GM10266 (cell line): Measurements from ENCODE around the gene ACTA2.

Experiments
- DNase-seq: peaks from one replicate; pipeline ENCODE4 v3.0.0; 2012; ENCODE audit errors: extremely low spot score
- TF ChIP-seq, protein P1 (sequence below): IDR thresholded peaks from 2 replicates; pipeline ENCODE4 v1.5.1; 2012; ENCODE audit warnings: mild to moderate bottlenecking, low read depth; ENCODE audit not compliant: control insufficient read depth, insufficient read depth; ENCODE audit errors: missing control alignments

Gene ACTA2

DNA sequence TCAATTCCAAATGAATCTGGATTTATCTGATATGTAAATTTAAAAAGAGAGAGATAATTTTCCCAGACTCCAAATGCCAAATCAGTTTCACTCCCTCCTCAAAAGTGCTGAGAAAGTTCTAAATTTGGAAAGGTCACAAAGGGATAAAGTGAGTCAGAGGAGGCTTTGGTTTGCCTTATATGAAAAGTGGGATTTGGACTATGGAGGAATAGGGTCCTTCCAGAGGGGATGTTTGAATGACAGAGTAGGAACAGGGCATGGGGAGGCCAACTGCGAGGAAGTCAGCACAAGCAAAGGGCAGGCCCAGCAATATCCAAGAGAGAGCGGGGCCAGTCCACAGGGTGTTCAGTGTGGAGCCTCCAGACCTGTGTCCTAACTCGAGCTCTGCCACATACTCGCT lies 28.2 kb upstream of the ACTA2 start:
- DNase-seq: no peak
- TF ChIP-seq, protein P1, sequence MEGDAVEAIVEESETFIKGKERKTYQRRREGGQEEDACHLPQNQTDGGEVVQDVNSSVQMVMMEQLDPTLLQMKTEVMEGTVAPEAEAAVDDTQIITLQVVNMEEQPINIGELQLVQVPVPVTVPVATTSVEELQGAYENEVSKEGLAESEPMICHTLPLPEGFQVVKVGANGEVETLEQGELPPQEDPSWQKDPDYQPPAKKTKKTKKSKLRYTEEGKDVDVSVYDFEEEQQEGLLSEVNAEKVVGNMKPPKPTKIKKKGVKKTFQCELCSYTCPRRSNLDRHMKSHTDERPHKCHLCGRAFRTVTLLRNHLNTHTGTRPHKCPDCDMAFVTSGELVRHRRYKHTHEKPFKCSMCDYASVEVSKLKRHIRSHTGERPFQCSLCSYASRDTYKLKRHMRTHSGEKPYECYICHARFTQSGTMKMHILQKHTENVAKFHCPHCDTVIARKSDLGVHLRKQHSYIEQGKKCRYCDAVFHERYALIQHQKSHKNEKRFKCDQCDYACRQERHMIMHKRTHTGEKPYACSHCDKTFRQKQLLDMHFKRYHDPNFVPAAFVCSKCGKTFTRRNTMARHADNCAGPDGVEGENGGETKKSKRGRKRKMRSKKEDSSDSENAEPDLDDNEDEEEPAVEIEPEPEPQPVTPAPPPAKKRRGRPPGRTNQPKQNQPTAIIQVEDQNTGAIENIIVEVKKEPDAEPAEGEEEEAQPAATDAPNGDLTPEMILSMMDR: no peak

DNA sequence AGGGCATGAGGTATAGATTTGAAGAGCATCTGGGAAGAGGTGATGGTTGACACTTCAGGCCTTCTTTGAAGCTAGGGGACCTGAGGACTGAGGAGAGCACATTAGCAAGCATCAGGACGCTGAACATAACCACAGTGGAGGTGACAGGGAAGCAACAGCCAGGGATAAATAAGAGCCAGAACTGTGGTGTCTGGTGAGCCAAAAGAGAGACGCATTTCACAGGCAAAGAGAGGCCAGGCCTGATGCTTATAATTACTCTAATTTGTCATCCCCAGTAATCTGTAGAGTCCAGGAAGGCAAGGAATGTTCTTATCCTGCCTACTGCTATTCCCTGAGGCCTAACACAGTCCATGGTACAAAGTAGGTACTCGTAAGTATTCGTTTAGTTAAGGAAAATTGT lies 27.7 kb upstream of the ACTA2 start:
- TF ChIP-seq, protein P1: no peak
- DNase-seq: no peak

- DNase-seq: no peak
- TF ChIP-seq, protein P1: no peak
These were observed 27.0 kb upstream of the ACTA2 start for GRCh38 chr10:88979603-88980002.

DNA sequence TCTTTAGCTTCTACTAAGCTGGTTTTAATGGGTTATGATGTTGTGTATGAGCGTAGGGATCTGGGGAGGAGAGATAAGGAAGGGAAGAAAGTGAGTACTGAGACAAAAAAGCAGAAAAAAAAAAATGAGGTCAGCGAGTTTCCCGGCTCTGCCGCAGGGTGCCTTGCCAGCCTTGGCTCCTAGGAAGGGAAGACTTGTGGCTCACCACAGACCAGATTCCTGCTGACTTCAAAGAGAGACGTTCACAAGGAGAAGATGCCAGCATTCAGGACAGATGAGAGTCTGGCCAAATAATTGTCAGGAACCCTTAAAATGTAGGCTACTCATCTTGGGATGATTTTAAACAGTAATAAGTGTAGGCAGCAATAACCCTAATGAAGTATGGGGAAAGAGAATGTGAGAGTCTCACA lies 26.6 kb upstream of the ACTA2 start:
- no peak for DNase-seq
- TF ChIP-seq, protein P1: no peak

DNA sequence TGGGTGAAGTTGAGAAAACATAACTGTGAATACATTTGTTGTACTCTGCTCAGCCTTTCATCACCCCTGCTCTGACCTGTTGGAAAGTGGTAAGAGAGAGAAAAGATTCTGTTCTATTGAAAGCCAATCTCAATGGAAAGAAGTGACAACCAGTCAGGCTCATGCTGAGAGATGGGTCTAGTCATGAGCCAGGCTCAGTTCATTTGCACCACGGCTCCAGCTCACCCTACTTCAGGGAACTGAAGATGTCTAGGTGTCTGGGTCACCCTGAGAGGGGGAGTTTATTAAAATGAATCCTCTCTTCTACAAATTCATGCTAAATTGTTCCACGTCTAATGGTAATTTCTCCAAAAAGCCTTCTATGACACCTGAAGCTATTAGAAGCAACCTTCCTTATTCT lies 25.9 kb upstream of the ACTA2 start:
- TF ChIP-seq, protein P1: no peak
- no peak for DNase-seq

- TF ChIP-seq, protein P1: no peak
- DNase-seq: no peak
These were observed 22.8 kb upstream of the ACTA2 start for GRCh38 chr10:88975377-88975720.

DNA sequence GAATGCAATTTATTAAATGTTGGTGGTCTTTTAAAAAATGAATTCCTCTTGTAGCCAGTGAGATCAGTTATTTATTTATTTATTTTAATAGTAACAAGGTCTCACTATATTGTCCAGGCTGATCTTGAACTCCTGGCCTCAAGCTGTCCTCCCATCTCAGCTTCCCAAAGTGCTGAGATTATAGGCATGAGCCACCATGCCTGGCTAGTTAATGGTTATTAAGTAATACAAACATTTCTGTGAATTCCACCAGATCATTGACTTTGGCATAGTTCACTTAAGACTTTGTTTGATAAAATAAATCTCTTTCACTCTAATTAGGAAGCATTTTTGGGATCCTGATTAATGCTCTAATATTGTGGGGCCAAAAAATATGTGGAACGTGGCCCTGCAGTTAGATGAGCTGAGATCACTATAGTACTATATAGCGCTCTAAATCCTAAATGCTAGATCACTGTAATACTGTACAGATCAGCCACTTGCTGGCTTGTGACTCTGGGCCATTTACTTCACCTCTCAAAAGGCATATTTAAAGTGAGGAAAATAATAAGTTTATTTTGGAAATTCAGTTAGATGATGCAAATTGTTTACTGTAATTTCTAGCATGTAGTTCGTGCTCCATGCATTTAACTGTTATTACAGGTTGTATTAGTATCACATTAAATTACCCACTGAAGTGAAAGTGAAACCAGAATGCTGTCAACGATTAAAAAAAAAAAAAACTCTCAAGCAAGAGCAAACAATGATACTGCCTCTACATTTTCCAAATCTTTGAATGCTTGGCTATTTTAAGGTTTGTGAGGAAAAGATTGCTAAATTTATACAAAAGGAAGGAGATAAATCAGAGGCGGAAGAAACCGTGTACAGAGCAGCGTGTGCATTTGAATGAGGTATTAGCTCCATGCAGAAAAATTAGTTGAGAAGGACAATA lies 22.1 kb upstream of the ACTA2 start:
- TF ChIP-seq, protein P1: no peak
- no peak for DNase-seq
